ENCODE measurements around the gene SEC31A. TPM values are rescaled to one million over a fixed set of nuclear protein-coding genes. Genes with fewer than 3 reads are reported as not detected.
A peak's percentile ranks its signal among the peaks of the same experiment; 100 is the strongest.
"Not testable (repeated sequence)": the region's sequence is repeated elsewhere in the genome, so short reads cannot be mapped to it uniquely, and the experiment has no call there.

Gene SEC31A
- 186 TPM for total RNA-seq

GRCh38 chr4:82890901-82891706 is at the start of gene SEC31A:
Gene SEC31A, minus strand, starts transcription at chr4:82891153. Its CDS starts 9,217 bp downstream, at chr4:82881936.
- Histone ChIP-seq H3K4me1 (ENCODE audit: insufficient read depth, low read length) (peaks cover 18% of the 10 kb centered on the region), H3K9me3 (ENCODE audit: low read depth, low read length) (no peaks in the 10 kb centered on the region), H3K4me3 (ENCODE audit: low read length) (peak within 1 kb of the TSS; percentile 91), H3K27me3 (ENCODE audit: insufficient read depth, low read length) (no peaks in the 10 kb centered on the region)

- H3K27me3 ChIP-seq (ENCODE audit: insufficient read depth, low read length) = no peaks in the 10 kb centered on the region
- no peak overlapping the region for H3K4me3 ChIP-seq (ENCODE audit: low read length)
- no peaks in the 10 kb centered on the region for H3K9me3 ChIP-seq (ENCODE audit: low read depth, low read length)
- H3K4me1 ChIP-seq (ENCODE audit: insufficient read depth, low read length) = no peaks in the 10 kb centered on the region
These were observed 48.5 kb upstream of the SEC31A start for GRCh38 chr4:82939414-82939813.

GRCh38 chr4:82934441-82934840 is 43.5 kb upstream of the SEC31A start:
- no peaks in the 10 kb centered on the region for H3K27me3 ChIP-seq (ENCODE audit: insufficient read depth, low read length)
- H3K9me3 ChIP-seq (ENCODE audit: low read depth, low read length) = no peaks in the 10 kb centered on the region
- no peak overlapping the region for H3K4me3 ChIP-seq (ENCODE audit: low read length)
- H3K4me1 ChIP-seq (ENCODE audit: insufficient read depth, low read length) = no peaks in the 10 kb centered on the region

- Histone ChIP-seq H3K4me1 (ENCODE audit: insufficient read depth, low read length) (no peaks in the 10 kb centered on the region), H3K4me3 (ENCODE audit: low read length) (no peak overlapping the region), H3K9me3 (ENCODE audit: low read depth, low read length) (no peaks in the 10 kb centered on the region), H3K27me3 (ENCODE audit: insufficient read depth, low read length) (no peaks in the 10 kb centered on the region)
These were observed 40.1 kb upstream of the SEC31A start for GRCh38 chr4:82930848-82931755.

- no peak overlapping the region for H3K4me3 ChIP-seq (ENCODE audit: low read length)
- H3K27me3 ChIP-seq (ENCODE audit: insufficient read depth, low read length) = no peaks in the 10 kb centered on the region
- no peaks in the 10 kb centered on the region for H3K4me1 ChIP-seq (ENCODE audit: insufficient read depth, low read length)
- no peaks in the 10 kb centered on the region for H3K9me3 ChIP-seq (ENCODE audit: low read depth, low read length)
These were observed 30.8 kb upstream of the SEC31A start for GRCh38 chr4:82921795-82922194.

GRCh38 chr4:82919386-82919785 is 28.4 kb upstream of the SEC31A start:
- H3K4me3 ChIP-seq (ENCODE audit: low read length) = no peak overlapping the region
- H3K9me3 ChIP-seq (ENCODE audit: low read depth, low read length) = no peaks in the 10 kb centered on the region
- no peaks in the 10 kb centered on the region for H3K4me1 ChIP-seq (ENCODE audit: insufficient read depth, low read length)
- H3K27me3 ChIP-seq (ENCODE audit: insufficient read depth, low read length) = no peaks in the 10 kb centered on the region

- Histone ChIP-seq H3K27me3 (ENCODE audit: insufficient read depth, low read length) (no peaks in the 10 kb centered on the region), H3K9me3 (ENCODE audit: low read depth, low read length) (no peaks in the 10 kb centered on the region)
These were observed 27.1 kb upstream of the SEC31A start for GRCh38 chr4:82918091-82918490.

GRCh38 chr4:82913968-82914367 is 23.0 kb upstream of the SEC31A start:
- not testable (repeated sequence) for H3K27me3 ChIP-seq (ENCODE audit: insufficient read depth, low read length); H3K4me1 ChIP-seq (ENCODE audit: insufficient read depth, low read length); H3K4me3 ChIP-seq (ENCODE audit: low read length); H3K9me3 ChIP-seq (ENCODE audit: low read depth, low read length)

More at GRCh38 chr4:82918091-82918490, 27.1 kb upstream of the SEC31A start:
- H3K4me3 ChIP-seq (ENCODE audit: low read length) = no peak overlapping the region
- H3K4me1 ChIP-seq (ENCODE audit: insufficient read depth, low read length) = no peaks in the 10 kb centered on the region

GRCh38 chr4:82913305-82913704 is 22.4 kb upstream of the SEC31A start:
- Histone ChIP-seq H3K9me3 (ENCODE audit: low read depth, low read length) (no peaks in the 10 kb centered on the region), H3K4me1 (ENCODE audit: insufficient read depth, low read length) (no peaks in the 10 kb centered on the region), H3K27me3 (ENCODE audit: insufficient read depth, low read length) (no peaks in the 10 kb centered on the region), H3K4me3 (ENCODE audit: low read length) (no peak overlapping the region)

GRCh38 chr4:82909326-82909725 is 18.4 kb upstream of the SEC31A start:
- no peaks in the 10 kb centered on the region for H3K4me1 ChIP-seq (ENCODE audit: insufficient read depth, low read length)
- no peaks in the 10 kb centered on the region for H3K9me3 ChIP-seq (ENCODE audit: low read depth, low read length)
- no peak overlapping the region for H3K4me3 ChIP-seq (ENCODE audit: low read length)

GRCh38 chr4:82906469-82906868 is 15.5 kb upstream of the SEC31A start:
- Histone ChIP-seq H3K4me1 (ENCODE audit: insufficient read depth, low read length) (peaks cover 6% of the 10 kb centered on the region), H3K9me3 (ENCODE audit: low read depth, low read length) (no peaks in the 10 kb centered on the region), H3K4me3 (ENCODE audit: low read length) (no peak overlapping the region), H3K27me3 (ENCODE audit: insufficient read depth, low read length) (no peaks in the 10 kb centered on the region)

More at GRCh38 chr4:82909326-82909725, 18.4 kb upstream of the SEC31A start:
- no peaks in the 10 kb centered on the region for H3K27me3 ChIP-seq (ENCODE audit: insufficient read depth, low read length)

- H3K27me3 ChIP-seq (ENCODE audit: insufficient read depth, low read length) = no peaks in the 10 kb centered on the region
- no peaks in the 10 kb centered on the region for H3K9me3 ChIP-seq (ENCODE audit: low read depth, low read length)
- H3K4me3 ChIP-seq (ENCODE audit: low read length) = no peak overlapping the region
- H3K4me1 ChIP-seq (ENCODE audit: insufficient read depth, low read length) = peaks cover 6% of the 10 kb centered on the region
These were observed 14.3 kb upstream of the SEC31A start for GRCh38 chr4:82905205-82905604.

- Histone ChIP-seq H3K4me3 (ENCODE audit: low read length) (no peak overlapping the region), H3K9me3 (ENCODE audit: low read depth, low read length) (no peaks in the 10 kb centered on the region), H3K4me1 (ENCODE audit: insufficient read depth, low read length) (peaks cover 17% of the 10 kb centered on the region), H3K27me3 (ENCODE audit: insufficient read depth, low read length) (no peaks in the 10 kb centered on the region)
These were observed 12.8 kb upstream of the SEC31A start for GRCh38 chr4:82903737-82904136.

GRCh38 chr4:82901183-82901718 is 10.3 kb upstream of the SEC31A start:
- Histone ChIP-seq H3K27me3 (ENCODE audit: insufficient read depth, low read length) (no peaks in the 10 kb centered on the region), H3K4me1 (ENCODE audit: insufficient read depth, low read length) (peaks cover 25% of the 10 kb centered on the region), H3K4me3 (ENCODE audit: low read length) (peak overlapping the region; percentile 90), H3K9me3 (ENCODE audit: low read depth, low read length) (no peaks in the 10 kb centered on the region)

Data from mononuclear cell (primary cell).